Measurements from ENCODE around the gene SHMT1. TPM values are rescaled to one million over a fixed set of nuclear protein-coding genes. Genes with fewer than 3 reads are reported as not detected.

Gene SHMT1
- polyA plus RNA-seq, 3 donors = 4.2 to 17.9 (median 16.6) TPM

- TF ChIP-seq, protein P1, sequence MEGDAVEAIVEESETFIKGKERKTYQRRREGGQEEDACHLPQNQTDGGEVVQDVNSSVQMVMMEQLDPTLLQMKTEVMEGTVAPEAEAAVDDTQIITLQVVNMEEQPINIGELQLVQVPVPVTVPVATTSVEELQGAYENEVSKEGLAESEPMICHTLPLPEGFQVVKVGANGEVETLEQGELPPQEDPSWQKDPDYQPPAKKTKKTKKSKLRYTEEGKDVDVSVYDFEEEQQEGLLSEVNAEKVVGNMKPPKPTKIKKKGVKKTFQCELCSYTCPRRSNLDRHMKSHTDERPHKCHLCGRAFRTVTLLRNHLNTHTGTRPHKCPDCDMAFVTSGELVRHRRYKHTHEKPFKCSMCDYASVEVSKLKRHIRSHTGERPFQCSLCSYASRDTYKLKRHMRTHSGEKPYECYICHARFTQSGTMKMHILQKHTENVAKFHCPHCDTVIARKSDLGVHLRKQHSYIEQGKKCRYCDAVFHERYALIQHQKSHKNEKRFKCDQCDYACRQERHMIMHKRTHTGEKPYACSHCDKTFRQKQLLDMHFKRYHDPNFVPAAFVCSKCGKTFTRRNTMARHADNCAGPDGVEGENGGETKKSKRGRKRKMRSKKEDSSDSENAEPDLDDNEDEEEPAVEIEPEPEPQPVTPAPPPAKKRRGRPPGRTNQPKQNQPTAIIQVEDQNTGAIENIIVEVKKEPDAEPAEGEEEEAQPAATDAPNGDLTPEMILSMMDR (IDR thresholded peaks at IDR 0.05) = no peak
Observed at GRCh38 chr17:18371455-18371854, 8.1 kb upstream of the SHMT1 start.

GRCh38 chr17:18370761-18371160 is 7.4 kb upstream of the SHMT1 start:
- Histone ChIP-seq H3K36me3 (replicated peaks in 1 of 2; ENCODE audit: control insufficient read depth in 1 of 2, insufficient read depth in 2 of 2, low read length in 2 of 2) (no peaks in the 10 kb centered on the region), H3K27me3 (ENCODE audit: control insufficient read depth in 2 of 2, insufficient read depth in 2 of 2, low read length in 2 of 2) (no peaks in the 10 kb centered on the region), H3K4me2 (replicated peaks; ENCODE audit: extremely low read depth, low read length, poor library complexity, severe bottlenecking) (no peak overlapping the region), H3K9ac (ENCODE audit: insufficient read depth, low read length, poor library complexity, severe bottlenecking) (no peak overlapping the region), H3K4me1 (ENCODE audit: control insufficient read depth in 1 of 2, insufficient read depth in 2 of 2, low read length in 2 of 2) (no peaks in the 10 kb centered on the region), H3K27ac (ENCODE audit: low read depth in 1 of 2, low read length in 2 of 2) (no peak overlapping the region), H3K79me2 (ENCODE audit: insufficient read depth, low read length) (no peaks in the 10 kb centered on the region), H2AFZ (ENCODE audit: insufficient read depth, low read depth, low read length, poor library complexity, severe bottlenecking) (no peak overlapping the region), H4K20me1 (ENCODE audit: insufficient read depth, low read length) (no peaks in the 10 kb centered on the region), H3K4me3 (replicated peaks in 1 of 3; ENCODE audit: low read depth in 2 of 3, low read length in 3 of 3) (no peak overlapping the region), H3K9me3 (replicated peaks in 1 of 2; ENCODE audit: control insufficient read depth in 1 of 2, insufficient read depth in 1 of 2, low read length in 2 of 2) (peaks cover 7 to 13% of the 10 kb centered on the region in 2 donors)
- Mint-ChIP-seq H3K27me3 (ENCODE audit: low read depth in 3 of 3) (peaks cover under 1 to 15% (median 9%) of the 10 kb centered on the region in 3 donors), H3K27ac (no peak overlapping the region), H3K9me3 (peaks cover 7 to 14% (median 9%) of the 10 kb centered on the region in 7 donors), H3K4me3 (no peak overlapping the region), H3K4me1 (peaks cover 5% of the 10 kb centered on the region), H3K36me3 (peaks cover 0 to 4% of the 10 kb centered on the region in 2 donors)
- TF ChIP-seq, protein P1 (IDR thresholded peaks at IDR 0.05) = no peak
- intact Hi-C loops (cut with micrococcal nuclease) = no loop called here
- no peak for DNase-seq
- 47% methylated on average over 5 of the region's 5 CpGs for WGBS (ENCODE audit: insufficient coverage)

More at GRCh38 chr17:18371455-18371854, 8.1 kb upstream of the SHMT1 start:
- Mint-ChIP-seq H3K4me3 (peak overlapping the region in 1 of 2 donors; percentile 67), H3K9me3 (peaks cover 7 to 13% (median 9%) of the 10 kb centered on the region in 7 donors), H3K4me1 (peaks cover 7% of the 10 kb centered on the region), H3K27me3 (ENCODE audit: low read depth in 3 of 3) (peaks cover 3 to 17% (median 9%) of the 10 kb centered on the region in 3 donors), H3K27ac (no peak overlapping the region), H3K36me3 (peaks cover 0 to 4% of the 10 kb centered on the region in 2 donors)
- intact Hi-C loops (cut with micrococcal nuclease) = no loop called here
- Histone ChIP-seq H2AFZ (ENCODE audit: insufficient read depth, low read depth, low read length, poor library complexity, severe bottlenecking) (no peak overlapping the region), H3K9me3 (replicated peaks in 1 of 2; ENCODE audit: control insufficient read depth in 1 of 2, insufficient read depth in 1 of 2, low read length in 2 of 2) (peaks cover 7% of the 10 kb centered on the region in 2 donors), H3K27me3 (ENCODE audit: control insufficient read depth in 2 of 2, insufficient read depth in 2 of 2, low read length in 2 of 2) (no peaks in the 10 kb centered on the region), H3K79me2 (ENCODE audit: insufficient read depth, low read length) (no peaks in the 10 kb centered on the region), H3K4me1 (ENCODE audit: control insufficient read depth in 1 of 2, insufficient read depth in 2 of 2, low read length in 2 of 2) (peaks cover under 1 to 1% of the 10 kb centered on the region in 2 donors), H3K36me3 (replicated peaks in 1 of 2; ENCODE audit: control insufficient read depth in 1 of 2, insufficient read depth in 2 of 2, low read length in 2 of 2) (no peaks in the 10 kb centered on the region), H3K4me2 (replicated peaks; ENCODE audit: extremely low read depth, low read length, poor library complexity, severe bottlenecking) (no peak overlapping the region), H4K20me1 (ENCODE audit: insufficient read depth, low read length) (no peaks in the 10 kb centered on the region), H3K9ac (ENCODE audit: insufficient read depth, low read length, poor library complexity, severe bottlenecking) (no peak overlapping the region), H3K27ac (ENCODE audit: low read depth in 1 of 2, low read length in 2 of 2) (no peak overlapping the region), H3K4me3 (replicated peaks in 1 of 3; ENCODE audit: low read depth in 2 of 3, low read length in 3 of 3) (no peak overlapping the region)
- no peak for DNase-seq
- 96% methylated on average over 5 of the region's 7 CpGs for WGBS (ENCODE audit: insufficient coverage)

All from CD14-positive monocyte (primary cell).